Neuronal stem cell (in vitro differentiated cells): ENCODE measurements around the gene TRAK1.

Experiments used
- DNase-seq: peaks from one replicate; pipeline ENCODE4 v3.0.0-alpha.2; 2013; ENCODE audit warnings: low spot score
- H2AFZ ChIP-seq: one replicate; pipeline ENCODE4 v1.6.1; 2013; ENCODE audit warnings: mild to moderate bottlenecking, low read length, inconsistent platforms
- H2AK5ac ChIP-seq: 2 replicates; pipeline ENCODE4 v1.6.1; 2013; ENCODE audit warnings: low read depth, mild to moderate bottlenecking, inconsistent platforms, low read length, moderate library complexity, mixed read lengths
- H2BK120ac ChIP-seq: 2 replicates; pipeline ENCODE4 v1.6.1; 2013; ENCODE audit warnings: low read depth, mild to moderate bottlenecking, inconsistent platforms, low read length, moderate library complexity, mixed read lengths
- H2BK12ac ChIP-seq: one replicate; pipeline ENCODE4 v1.6.1; 2013; ENCODE audit warnings: low read length, inconsistent platforms
- H2BK15ac ChIP-seq: 2 replicates; pipeline ENCODE4 v1.6.1; 2013; ENCODE audit warnings: mild to moderate bottlenecking, low read length, inconsistent platforms, mixed read lengths
- H2BK5ac ChIP-seq: one replicate; pipeline ENCODE4 v1.6.1; 2013; ENCODE audit warnings: inconsistent platforms, mild to moderate bottlenecking, low read length, moderate library complexity
- H3K14ac ChIP-seq: one replicate; pipeline ENCODE4 v1.6.1; 2013; ENCODE audit warnings: low read length, inconsistent platforms
- H3K18ac ChIP-seq: 2 replicates; pipeline ENCODE4 v1.6.1; 2013; ENCODE audit warnings: low read length, inconsistent platforms
- H3K23ac ChIP-seq: 2 replicates; pipeline ENCODE4 v1.6.1; 2013; ENCODE audit warnings: low read depth, mild to moderate bottlenecking, mixed read lengths, low read length, inconsistent platforms; ENCODE audit not compliant: poor library complexity
- H3K27ac ChIP-seq: replicated peaks from 3 replicates; pipeline ENCODE4 v1.5.1; 2013; ENCODE audit warnings: low read length, inconsistent platforms
- H3K27me3 ChIP-seq, 3 experiments: 2 replicates each; pipeline ENCODE4 v1.6.1; 2013; ENCODE audit warnings: low read length in 3 of 3, mild to moderate bottlenecking in 2 of 3, inconsistent platforms in 1 of 3, low read depth in 1 of 3, mixed read lengths in 1 of 3, moderate library complexity in 1 of 3; ENCODE audit not compliant: control insufficient read depth in 3 of 3, insufficient read depth in 3 of 3
- H3K36me3 ChIP-seq, 2 donors: replicated peaks in 1 of 2; 2 replicates each; pipeline ENCODE4 v1.6.1; 2013; ENCODE audit warnings: low read length in 2 of 2; ENCODE audit not compliant: control insufficient read depth in 2 of 2, insufficient read depth in 2 of 2
- H3K4ac ChIP-seq: 2 replicates; pipeline ENCODE4 v1.6.1; 2013; ENCODE audit warnings: inconsistent platforms, mild to moderate bottlenecking, low read length, moderate library complexity
- H3K4me1 ChIP-seq, 2 donors: 1 replicate in 1 of 2; 2 replicates in 1 of 2; pipeline ENCODE4 v1.6.1; 2013; ENCODE audit warnings: low read length in 2 of 2, low read depth in 1 of 2; ENCODE audit not compliant: control insufficient read depth in 2 of 2, insufficient read depth in 1 of 2
- H3K4me2 ChIP-seq: one replicate; pipeline ENCODE4 v1.6.1; 2013; ENCODE audit warnings: mild to moderate bottlenecking, low read length, inconsistent platforms; ENCODE audit not compliant: insufficient read depth, poor library complexity, severe bottlenecking
- H3K4me3 ChIP-seq, 2 donors: 2 replicates each; pipeline ENCODE4 v1.5.1; 2013; ENCODE audit warnings: low read length in 2 of 2, mild to moderate bottlenecking in 2 of 2, inconsistent platforms in 1 of 2, moderate library complexity in 1 of 2
- H3K79me1 ChIP-seq: one replicate; pipeline ENCODE4 v1.6.1; 2013; ENCODE audit warnings: low read depth, mild to moderate bottlenecking, inconsistent platforms, low read length, moderate library complexity
- H3K9ac ChIP-seq: one replicate; pipeline ENCODE4 v1.6.1; 2013; ENCODE audit warnings: mild to moderate bottlenecking, low read depth, low read length, inconsistent platforms; ENCODE audit not compliant: poor library complexity
- H3K9me3 ChIP-seq, 2 donors: replicated peaks in 1 of 2; 2 replicates each; pipeline versions ENCODE3 to v1.6.1; 2013; ENCODE audit warnings: low read length in 2 of 2, mild to moderate bottlenecking in 2 of 2, inconsistent platforms in 1 of 2, low read depth in 1 of 2, mixed read lengths in 1 of 2, moderate library complexity in 1 of 2; ENCODE audit not compliant: control insufficient read depth in 2 of 2, insufficient read depth in 1 of 2
- H4K8ac ChIP-seq: one replicate; pipeline ENCODE4 v1.6.1; 2013; ENCODE audit warnings: low read depth, mild to moderate bottlenecking, inconsistent platforms, low read length, moderate library complexity
- H4K91ac ChIP-seq: one replicate; pipeline ENCODE4 v1.6.1; 2013; ENCODE audit warnings: low read length, low read depth, mild to moderate bottlenecking, inconsistent platforms; ENCODE audit not compliant: poor library complexity
- WGBS, 2 donors: extraction: QIAGEN DNeasy Blood & Tissue Kit; methylation state at CpG; one replicate each; pipeline ENCODE4 v1.1.7; 2013; ENCODE audit warnings: missing lambda C conversion rate in 2 of 2, mixed read lengths in 1 of 2; ENCODE audit not compliant: insufficient read length in 2 of 2, insufficient replicate concordance in 1 of 2; ENCODE audit errors: extremely low coverage in 2 of 2; 5-methylcytosine and 5-hydroxymethylcytosine counted together

The TRAK1 gene

DNA sequence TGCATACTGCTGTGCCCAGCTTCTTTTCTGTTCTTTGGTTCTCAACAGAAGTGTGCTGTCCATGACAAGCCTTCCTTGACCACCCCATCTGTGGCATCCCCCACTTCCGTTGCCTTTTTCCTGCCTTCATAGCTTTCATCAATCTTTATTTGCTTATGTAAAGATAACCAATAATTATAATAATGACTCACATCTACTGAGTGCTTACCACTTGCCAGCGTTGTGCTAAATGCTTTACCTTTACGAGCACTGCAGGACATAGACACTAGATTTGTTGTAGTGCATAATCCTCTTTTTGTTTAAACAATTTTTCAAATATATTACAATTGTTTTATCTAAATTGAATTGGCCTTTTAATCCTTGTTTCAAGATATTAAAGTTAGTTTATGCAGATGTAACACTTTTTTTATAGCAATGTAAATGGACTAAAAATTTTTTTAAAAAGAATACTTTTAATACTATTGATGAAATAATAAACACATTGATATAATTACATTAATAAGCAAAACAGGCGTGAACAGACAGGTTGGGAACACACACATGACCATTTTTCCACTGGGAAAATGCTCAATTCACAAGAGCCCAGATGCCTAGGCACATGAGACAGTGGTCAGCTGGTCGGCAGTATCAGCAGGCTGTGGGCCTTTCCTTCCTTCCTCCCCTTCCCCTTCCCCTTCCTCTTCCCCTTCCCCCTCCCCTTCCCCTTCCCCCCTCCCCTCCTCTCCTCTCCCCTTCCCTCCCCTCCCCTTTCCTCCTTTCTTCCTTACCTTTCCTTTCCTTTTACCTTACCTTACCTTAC is 42.5 kb downstream of the TRAK1 start:
- Histone ChIP-seq H3K27ac (no peak overlapping the region), H2BK120ac (no peak overlapping the region), H4K91ac (no peak overlapping the region), H3K79me1 (no peaks in the 10 kb centered on the region), H3K23ac (no peak overlapping the region), H3K18ac (no peak overlapping the region), H4K8ac (no peak overlapping the region), H3K4me1 (no peaks in the 10 kb centered on the region), H3K4ac (no peak overlapping the region), H2AFZ (no peak overlapping the region), H2AK5ac (no peak overlapping the region), H3K4me3 (no peak overlapping the region), H3K4me2 (no peak overlapping the region), H3K9ac (no peak overlapping the region), H2BK5ac (no peak overlapping the region), H2BK12ac (no peak overlapping the region), H3K14ac (no peak overlapping the region), H2BK15ac (no peak overlapping the region), H3K27me3 (no peaks in the 10 kb centered on the region), H3K9me3 (no peaks in the 10 kb centered on the region), H3K36me3 (peaks cover 2 to 46% of the 10 kb centered on the region in 2 donors)
- WGBS, 2 donors = no CpG with 5 or more reads among the region's 5 CpGs
- no peak for DNase-seq

- Histone ChIP-seq H3K18ac (no peak overlapping the region), H3K27ac (no peak overlapping the region), H4K91ac (no peak overlapping the region), H2BK15ac (no peak overlapping the region), H3K23ac (no peak overlapping the region), H3K9ac (no peak overlapping the region), H2BK120ac (no peak overlapping the region), H2BK12ac (no peak overlapping the region), H3K9me3 (no peaks in the 10 kb centered on the region), H4K8ac (no peak overlapping the region), H3K4ac (no peak overlapping the region), H3K4me1 (no peaks in the 10 kb centered on the region), H3K14ac (no peak overlapping the region), H3K27me3 (no peaks in the 10 kb centered on the region), H2AFZ (no peak overlapping the region), H3K4me3 (no peak overlapping the region), H3K4me2 (no peak overlapping the region), H2BK5ac (no peak overlapping the region), H2AK5ac (no peak overlapping the region), H3K79me1 (no peaks in the 10 kb centered on the region), H3K36me3 (peaks cover 0 to 38% of the 10 kb centered on the region in 2 donors)
- no peak for DNase-seq
- no CpG with 5 or more reads among the region's 3 CpGs for WGBS, 2 donors
These were observed 43.8 kb downstream of the TRAK1 start for GRCh38 chr3:42134867-42135464.

GRCh38 chr3:42139621-42140453 is 48.7 kb downstream of the TRAK1 start:
- H3K9me3 ChIP-seq = no peaks in the 10 kb centered on the region
- H3K79me1 ChIP-seq = no peaks in the 10 kb centered on the region
- peaks cover 0 to 19% of the 10 kb centered on the region in 2 donors for H3K36me3 ChIP-seq
- no peaks in the 10 kb centered on the region for H3K4me1 ChIP-seq
- H2BK5ac ChIP-seq = no peak overlapping the region
- H3K9ac ChIP-seq = no peak overlapping the region
- no peak overlapping the region for H3K18ac ChIP-seq
- H2BK12ac ChIP-seq = no peak overlapping the region
- DNase-seq = no peak
- H3K14ac ChIP-seq = no peak overlapping the region
- no peak overlapping the region for H2BK15ac ChIP-seq
- no peak overlapping the region for H3K4me2 ChIP-seq
- no peak overlapping the region for H2BK120ac ChIP-seq
- no peak overlapping the region for H4K8ac ChIP-seq
- H2AK5ac ChIP-seq = no peak overlapping the region
- no peak overlapping the region for H3K4ac ChIP-seq
- no CpG with 5 or more reads among the region's 16 CpGs for WGBS, 2 donors
- H4K91ac ChIP-seq = no peak overlapping the region
- no peaks in the 10 kb centered on the region for H3K27me3 ChIP-seq
- H3K27ac ChIP-seq = no peak overlapping the region
- H2AFZ ChIP-seq = no peak overlapping the region
- H3K4me3 ChIP-seq = peak overlapping the region in 1 of 2 donors; percentile 56
- no peak overlapping the region for H3K23ac ChIP-seq
